GM10248 (cell line): Measurements from ENCODE around the gene GRID1.

Source experiments
- CTCF ChIA-PET: fragments of 300-600 bp; sonication (Branson Sonifier 250); formaldehyde crosslinking; extraction: SDS; loops from one replicate; lab custom pipeline; 2021; ENCODE audit warnings: antibody characterized with exemption; lab: Yijun Ruan, JAX
- POLR2A ChIA-PET: fragments of 350-650 bp; sonication (Branson Sonifier 250); formaldehyde crosslinking; extraction: SDS; loops from one replicate; lab custom pipeline; 2020; ENCODE audit warnings: antibody characterized with exemption; lab: Yijun Ruan, JAX
- DNase-seq: peaks from one replicate; pipeline ENCODE4 v3.0.0; 2012; ENCODE audit errors: extremely low spot score
- TF ChIP-seq, protein P1 (sequence below): IDR thresholded peaks from 2 replicates; pipeline ENCODE4 v1.5.1; 2012; ENCODE audit warnings: mild to moderate bottlenecking, low read depth; ENCODE audit errors: extremely low read depth, missing control alignments, control extremely low read depth

GRID1 gene

DNA sequence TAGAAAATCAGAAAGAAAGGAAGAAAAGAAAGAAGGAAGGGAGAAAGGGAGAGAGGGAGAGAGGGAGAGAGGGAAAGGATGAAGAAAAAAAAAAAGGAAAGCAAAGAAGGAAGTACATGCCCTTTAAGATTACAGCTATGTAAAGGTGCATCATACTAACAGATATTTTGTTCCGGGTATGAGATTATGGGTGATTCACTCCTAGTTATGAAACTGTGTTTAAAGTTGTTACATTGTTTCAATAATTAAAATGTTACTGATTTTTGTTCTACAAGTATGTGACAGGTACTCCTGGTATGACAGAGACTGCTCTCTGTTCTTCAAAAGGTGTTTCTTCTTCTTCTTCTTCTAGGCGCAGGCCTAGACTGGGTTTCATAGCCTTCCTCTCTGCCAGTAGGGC, 808.9 kb downstream of the GRID1 start:
- POLR2A ChIA-PET, result no interaction called here
- CTCF ChIA-PET, result no interaction called here
- DNase-seq, result no peak
- TF ChIP-seq, protein P1, sequence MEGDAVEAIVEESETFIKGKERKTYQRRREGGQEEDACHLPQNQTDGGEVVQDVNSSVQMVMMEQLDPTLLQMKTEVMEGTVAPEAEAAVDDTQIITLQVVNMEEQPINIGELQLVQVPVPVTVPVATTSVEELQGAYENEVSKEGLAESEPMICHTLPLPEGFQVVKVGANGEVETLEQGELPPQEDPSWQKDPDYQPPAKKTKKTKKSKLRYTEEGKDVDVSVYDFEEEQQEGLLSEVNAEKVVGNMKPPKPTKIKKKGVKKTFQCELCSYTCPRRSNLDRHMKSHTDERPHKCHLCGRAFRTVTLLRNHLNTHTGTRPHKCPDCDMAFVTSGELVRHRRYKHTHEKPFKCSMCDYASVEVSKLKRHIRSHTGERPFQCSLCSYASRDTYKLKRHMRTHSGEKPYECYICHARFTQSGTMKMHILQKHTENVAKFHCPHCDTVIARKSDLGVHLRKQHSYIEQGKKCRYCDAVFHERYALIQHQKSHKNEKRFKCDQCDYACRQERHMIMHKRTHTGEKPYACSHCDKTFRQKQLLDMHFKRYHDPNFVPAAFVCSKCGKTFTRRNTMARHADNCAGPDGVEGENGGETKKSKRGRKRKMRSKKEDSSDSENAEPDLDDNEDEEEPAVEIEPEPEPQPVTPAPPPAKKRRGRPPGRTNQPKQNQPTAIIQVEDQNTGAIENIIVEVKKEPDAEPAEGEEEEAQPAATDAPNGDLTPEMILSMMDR, result no peak

DNA sequence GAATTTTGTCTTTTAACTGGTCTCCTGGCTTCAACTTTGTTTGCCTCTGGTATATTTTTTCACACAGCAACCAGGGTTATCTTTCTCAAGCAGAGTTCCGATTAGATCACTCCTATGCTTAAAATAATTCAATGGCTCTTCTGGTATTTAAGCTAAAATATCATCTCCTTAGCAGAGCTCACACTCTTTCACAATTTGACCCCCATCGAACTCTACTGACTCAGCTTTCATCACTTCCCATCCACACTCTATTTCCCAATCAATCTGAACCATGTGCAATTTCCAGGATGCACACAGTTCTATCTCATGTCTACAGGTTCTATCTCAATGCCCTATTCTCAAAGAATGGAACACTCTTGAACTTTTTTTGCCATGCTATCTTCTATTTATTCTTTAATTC, 809.5 kb downstream of the GRID1 start:
- ChIA-PET CTCF (no interaction called here), POLR2A (no interaction called here)
- DNase-seq, result no peak
- TF ChIP-seq, protein P1, result no peak
